Brain microvascular endothelial cell (primary cell): ENCODE data around the gene KAZN.

Experiments
- DNase-seq: peaks from one replicate; pipeline ENCODE4 v3.0.0-alpha.2; 2020
- H3K27ac ChIP-seq: fragments of 250-450 bp; sonication (Bioruptor Pico); 2 replicates; pipeline ENCODE4 v1.5.1; 2020; ENCODE audit warnings: mild to moderate bottlenecking, moderate library complexity
- H3K27me3 ChIP-seq: fragments of 250-450 bp; sonication (Bioruptor Pico); replicated peaks from 2 replicates; pipeline ENCODE4 v1.5.1; 2020; ENCODE audit warnings: mild to moderate bottlenecking
- H3K36me3 ChIP-seq: fragments of 250-450 bp; sonication (Bioruptor Pico); replicated peaks from 2 replicates; pipeline ENCODE4 v1.5.1; 2020; ENCODE audit warnings: mild to moderate bottlenecking
- H3K4me3 ChIP-seq: 2 replicates; pipeline ENCODE4 v1.5.1; 2011; ENCODE audit warnings: low read depth, mild to moderate bottlenecking, control low read depth, low read length, moderate library complexity
- CTCF ChIP-seq: IDR thresholded peaks from 2 replicates; pipeline ENCODE4 v1.5.1; 2011; ENCODE audit warnings: low read depth, mild to moderate bottlenecking, moderate library complexity, low read length, control low read depth, inconsistent platforms; ENCODE audit errors: missing control alignments
- in situ Hi-C: cut with HindIII; loops from 2 replicates; pipeline ENCODE4 v1.10.0; 2017; ENCODE audit warnings: low sequenced_read_pairs, low pct_ligation_motif_present

The KAZN gene

GRCh38 chr1:14623090-14623489 lies 24.6 kb downstream of the KAZN start:
- no peak overlapping the region for H3K27ac ChIP-seq
- H3K36me3 ChIP-seq: no peaks in the 10 kb centered on the region
- DNase-seq: no peak
- in situ Hi-C loops: no loop called here
- no peak overlapping the region for H3K4me3 ChIP-seq
- no peak for TF ChIP-seq CTCF
- no peaks in the 10 kb centered on the region for H3K27me3 ChIP-seq

- Histone ChIP-seq H3K4me3 (no peak overlapping the region), H3K36me3 (no peaks in the 10 kb centered on the region), H3K27me3 (no peaks in the 10 kb centered on the region), H3K27ac (no peak overlapping the region)
- no peak for DNase-seq
- in situ Hi-C loops: no loop called here
- TF ChIP-seq CTCF: no peak
Measured at GRCh38 chr1:14624941-14625340, 26.5 kb downstream of the KAZN start.

GRCh38 chr1:14625572-14625971 lies 27.1 kb downstream of the KAZN start:
- Histone ChIP-seq H3K27ac (no peak overlapping the region), H3K27me3 (no peaks in the 10 kb centered on the region), H3K36me3 (no peaks in the 10 kb centered on the region), H3K4me3 (no peak overlapping the region)
- in situ Hi-C loops: no loop called here
- no peak for TF ChIP-seq CTCF
- DNase-seq: no peak

- no peak for TF ChIP-seq CTCF
- Histone ChIP-seq H3K27ac (no peak overlapping the region), H3K27me3 (no peaks in the 10 kb centered on the region), H3K4me3 (no peak overlapping the region), H3K36me3 (no peaks in the 10 kb centered on the region)
- in situ Hi-C loops: no loop called here
- no peak for DNase-seq
Measured at GRCh38 chr1:14625996-14626395, 27.5 kb downstream of the KAZN start.

GRCh38 chr1:14626869-14627607 lies 28.6 kb downstream of the KAZN start:
- Histone ChIP-seq H3K36me3 (no peaks in the 10 kb centered on the region), H3K27me3 (no peaks in the 10 kb centered on the region), H3K4me3 (no peak overlapping the region), H3K27ac (no peak overlapping the region)
- in situ Hi-C loops: no loop called here
- no peak for DNase-seq
- TF ChIP-seq CTCF: no peak
